ENCODE results near the gene LMLN.
"Not testable (repeated sequence)": the region's sequence is repeated elsewhere in the genome, so short reads cannot be mapped to it uniquely, and the experiment has no call there.

Gene LMLN

DNA sequence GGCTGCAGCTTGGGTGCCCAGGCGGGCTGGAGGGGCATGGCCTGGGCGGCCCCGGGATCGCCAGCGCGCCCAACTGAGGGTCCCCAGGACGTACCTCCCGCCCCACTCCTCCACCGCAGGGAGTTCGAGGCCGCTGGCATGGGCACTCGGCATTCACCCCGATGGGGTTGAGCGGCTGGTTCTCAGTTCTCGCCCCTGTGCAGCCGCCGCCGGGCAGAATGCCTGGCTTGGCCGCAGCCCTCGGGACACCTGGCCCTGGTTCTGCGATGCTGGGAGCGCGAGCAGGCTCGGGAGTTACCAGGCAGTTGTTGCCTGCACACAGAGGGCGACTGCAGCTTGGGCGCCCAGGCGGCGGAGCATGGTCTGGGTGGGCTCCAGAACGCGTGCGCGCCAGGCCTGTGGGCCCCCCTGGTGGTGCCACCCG is 121.4 kb downstream of the LMLN start:
- DNase-seq = no peak

GRCh38 chr3:198082226-198082625 is 122.2 kb downstream of the LMLN start:
- not testable (repeated sequence) for DNase-seq

- DNase-seq = no peak
These were observed 128.5 kb downstream of the LMLN start for GRCh38 chr3:198088421-198088955.

GRCh38 chr3:198090795-198091332 is 130.8 kb downstream of the LMLN start:
- no peak for DNase-seq

DNA sequence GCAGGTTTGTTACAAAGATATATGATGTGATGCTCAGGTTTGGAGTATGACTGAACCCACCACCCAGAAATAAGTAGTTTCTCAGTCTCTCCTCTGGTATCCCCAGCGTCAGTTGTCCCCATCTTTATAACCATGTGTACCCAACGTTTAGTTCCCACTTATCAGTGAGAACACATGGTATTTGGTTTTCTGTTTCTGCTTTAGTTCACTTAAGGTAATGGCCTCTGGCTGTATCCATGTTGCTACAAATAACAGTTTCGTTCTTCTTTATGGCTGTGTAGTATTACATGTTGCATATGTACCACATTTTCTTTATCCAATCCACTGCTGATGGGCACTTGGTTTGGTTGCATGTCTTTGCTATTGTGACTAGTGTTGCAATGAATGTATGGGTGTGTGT is 132.3 kb downstream of the LMLN start:
- DNase-seq = no peak

DNA sequence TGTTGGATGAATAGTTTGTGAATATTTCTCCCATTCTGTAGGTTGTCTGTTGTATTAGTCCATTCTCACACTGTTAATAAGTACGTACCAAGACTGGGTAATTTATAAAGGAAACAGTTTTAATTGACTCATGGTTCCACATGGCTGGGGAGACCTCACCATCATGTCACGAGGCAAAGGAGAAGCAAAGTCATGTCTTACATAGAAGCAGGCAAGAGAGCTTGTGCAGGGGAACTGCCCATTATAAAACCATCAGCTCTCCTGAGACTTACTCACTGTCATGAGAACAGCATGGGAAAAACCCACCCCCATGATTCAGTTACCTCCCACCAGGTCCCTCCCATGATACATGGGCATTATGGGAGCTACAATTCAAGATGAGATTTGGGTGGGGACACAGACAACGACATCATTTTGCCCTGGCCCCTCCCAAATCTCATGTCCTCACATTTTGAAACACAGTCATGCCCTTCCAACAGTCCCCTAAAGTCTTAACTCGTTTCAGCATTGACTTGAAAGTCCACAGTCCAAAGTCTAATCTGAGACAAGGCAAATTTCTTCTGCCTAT is 133.2 kb downstream of the LMLN start:
- DNase-seq = no peak

Data from NCI-H2029 (cell line).